ENCODE measurements around the gene MRPL58. TPM values are rescaled to one million over a fixed set of nuclear protein-coding genes. Genes with fewer than 3 reads are reported as not detected.

Gene MRPL58
- total RNA-seq, 2 experiments from 2014 or later = 75.3 to 84.2 TPM

DNA sequence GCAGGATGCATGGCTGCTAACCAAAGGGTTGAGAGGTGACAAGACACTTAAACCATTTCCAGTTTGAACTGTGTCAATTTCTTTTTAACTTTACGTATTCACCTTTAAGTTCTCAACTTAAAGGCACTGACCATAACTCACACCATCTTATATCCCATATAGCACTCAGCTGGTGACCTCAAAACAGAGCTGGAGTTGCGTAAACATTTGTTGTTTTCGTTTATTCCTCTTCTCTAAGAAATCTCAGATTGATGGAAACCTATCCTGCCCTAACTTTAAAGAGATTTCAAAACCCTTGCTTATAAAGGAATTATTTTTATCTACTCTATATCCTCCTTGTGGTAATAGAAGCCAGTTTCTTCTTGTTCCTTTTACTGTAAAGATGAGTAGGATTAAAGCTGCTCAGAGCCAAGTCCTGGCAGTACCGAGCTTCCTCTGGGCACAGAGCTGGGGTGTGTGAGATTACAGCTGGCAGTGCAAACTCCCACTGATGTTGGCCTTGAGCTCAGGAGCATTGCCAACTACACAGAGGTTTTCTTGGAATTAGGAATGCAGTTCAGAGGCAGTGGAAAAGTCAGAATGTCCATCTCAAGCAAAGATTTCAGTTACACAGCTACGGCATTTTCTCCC is 35.9 kb downstream of the MRPL58 start:
- no peak for DNase-seq (ENCODE audit: low spot score)
- H3K79me2 ChIP-seq (ENCODE audit: insufficient read depth, low read depth, low read length) = peaks cover 23% of the 10 kb centered on the region
- TSS peak; percentile 68 for BruUV-seq (replicated peaks)
- no peaks in the 10 kb centered on the region for H3K9me2 ChIP-seq (ENCODE audit: insufficient read depth, low read length)
- peaks cover 38% of the 10 kb centered on the region for H3K36me3 ChIP-seq (ENCODE audit: insufficient read depth, low read length)
- no peak for TF ChIP-seq EZH2phosphoT487 (IDR thresholded peaks at IDR 0.05; ENCODE audit: borderline replicate concordance, low read depth, low read length)
- TF ChIP-seq, protein P1, sequence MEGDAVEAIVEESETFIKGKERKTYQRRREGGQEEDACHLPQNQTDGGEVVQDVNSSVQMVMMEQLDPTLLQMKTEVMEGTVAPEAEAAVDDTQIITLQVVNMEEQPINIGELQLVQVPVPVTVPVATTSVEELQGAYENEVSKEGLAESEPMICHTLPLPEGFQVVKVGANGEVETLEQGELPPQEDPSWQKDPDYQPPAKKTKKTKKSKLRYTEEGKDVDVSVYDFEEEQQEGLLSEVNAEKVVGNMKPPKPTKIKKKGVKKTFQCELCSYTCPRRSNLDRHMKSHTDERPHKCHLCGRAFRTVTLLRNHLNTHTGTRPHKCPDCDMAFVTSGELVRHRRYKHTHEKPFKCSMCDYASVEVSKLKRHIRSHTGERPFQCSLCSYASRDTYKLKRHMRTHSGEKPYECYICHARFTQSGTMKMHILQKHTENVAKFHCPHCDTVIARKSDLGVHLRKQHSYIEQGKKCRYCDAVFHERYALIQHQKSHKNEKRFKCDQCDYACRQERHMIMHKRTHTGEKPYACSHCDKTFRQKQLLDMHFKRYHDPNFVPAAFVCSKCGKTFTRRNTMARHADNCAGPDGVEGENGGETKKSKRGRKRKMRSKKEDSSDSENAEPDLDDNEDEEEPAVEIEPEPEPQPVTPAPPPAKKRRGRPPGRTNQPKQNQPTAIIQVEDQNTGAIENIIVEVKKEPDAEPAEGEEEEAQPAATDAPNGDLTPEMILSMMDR (conservative IDR thresholded peaks at IDR 0.05; ENCODE audit: low read length) = no peak
- peaks cover 4% of the 10 kb centered on the region; the same call in 1 of the 2 replicates for H4K20me1 ChIP-seq (ENCODE audit: insufficient read depth, low read length)
- peak overlapping the region; percentile 99 for H3K4me2 ChIP-seq (ENCODE audit: low read length)
- intact Hi-C loops (cut with micrococcal nuclease; ENCODE audit: unreplicated experiment) = loop anchor here (10.0 kb wide), 1 partner anchor 366 kb away; no protein-coding TSS in a partner anchor
- H2AFZ ChIP-seq (ENCODE audit: low read length) = no peak overlapping the region
- no peaks in the 10 kb centered on the region for H3K9me3 ChIP-seq (ENCODE audit: low read length)
- H3K4me1 ChIP-seq (ENCODE audit: insufficient read depth, low read length, poor library complexity, severe bottlenecking) = peaks cover 14% of the 10 kb centered on the region
- POLR2A ChIA-PET = interaction anchor here (0.8 to 3.6 kb wide), 7 partner anchors 9 to 88 kb away, joined by 3 to 27 read pairs (median 3); partner anchors contain the start of gene MRPL58
- peak overlapping the region; percentile 75 for H3K4me3 ChIP-seq (ENCODE audit: low read depth, low read length, poor library complexity, severe bottlenecking)
- CTCF ChIA-PET (ENCODE audit: unreplicated experiment) = interaction anchor here (0.5 to 1.4 kb wide), 6 partner anchors 13 to 1451 kb away, joined by 3 to 5 read pairs (median 4); no protein-coding TSS in a partner anchor
- no peak overlapping the region for H3K27ac ChIP-seq (ENCODE audit: low read depth, low read length, poor library complexity, severe bottlenecking)

DNA sequence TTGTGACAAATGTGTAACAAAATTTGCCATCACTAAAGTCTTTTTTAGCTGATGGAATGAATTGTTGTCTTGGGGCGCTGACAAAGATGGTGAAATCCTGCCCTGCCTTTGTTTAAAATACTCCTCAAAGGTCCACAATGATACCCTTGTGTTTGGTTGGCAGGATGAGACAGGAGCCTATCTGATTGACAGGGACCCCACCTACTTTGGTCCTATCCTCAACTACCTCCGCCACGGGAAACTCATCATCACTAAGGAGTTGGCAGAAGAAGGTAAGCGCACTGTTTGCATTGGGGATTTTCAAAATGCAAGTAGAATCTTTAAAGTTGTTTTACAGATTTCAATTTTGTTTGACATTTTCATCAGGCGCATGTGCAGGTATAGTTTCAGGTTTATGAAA is 36.6 kb downstream of the MRPL58 start:
- Histone ChIP-seq H4K20me1 (ENCODE audit: insufficient read depth, low read length) (peaks cover 4% of the 10 kb centered on the region; the same call in 1 of the 2 replicates), H3K4me3 (ENCODE audit: low read depth, low read length, poor library complexity, severe bottlenecking) (no peak overlapping the region), H3K9me3 (ENCODE audit: low read length) (no peaks in the 10 kb centered on the region), H3K4me2 (ENCODE audit: low read length) (peak overlapping the region; percentile 99), H3K79me2 (ENCODE audit: insufficient read depth, low read depth, low read length) (peaks cover 23% of the 10 kb centered on the region), H3K27ac (ENCODE audit: low read depth, low read length, poor library complexity, severe bottlenecking) (no peak overlapping the region), H3K4me1 (ENCODE audit: insufficient read depth, low read length, poor library complexity, severe bottlenecking) (peaks cover 14% of the 10 kb centered on the region), H3K9me2 (ENCODE audit: insufficient read depth, low read length) (no peaks in the 10 kb centered on the region), H3K36me3 (ENCODE audit: insufficient read depth, low read length) (peaks cover 45% of the 10 kb centered on the region), H2AFZ (ENCODE audit: low read length) (no peak overlapping the region)
- no peak for DNase-seq (ENCODE audit: low spot score)
- TF ChIP-seq, protein P1 (conservative IDR thresholded peaks at IDR 0.05; ENCODE audit: low read length) = no peak
- no peak for TF ChIP-seq EZH2phosphoT487 (IDR thresholded peaks at IDR 0.05; ENCODE audit: borderline replicate concordance, low read depth, low read length)
- intact Hi-C loops (cut with micrococcal nuclease; ENCODE audit: unreplicated experiment) = loop anchor here (10.0 kb wide), 1 partner anchor 366 kb away; no protein-coding TSS in a partner anchor
- no TSS peak for BruUV-seq (replicated peaks)
- ChIA-PET POLR2A (interaction anchor here (0.6 to 3.6 kb wide), 7 partner anchors 9 to 52 kb away, joined by 3 to 27 read pairs (median 4); partner anchors contain the start of gene MRPL58), CTCF (ENCODE audit: unreplicated experiment) (interaction anchor here (1.0 to 1.1 kb wide), 3 partner anchors 12 to 88 kb away, joined by 3 to 5 read pairs (median 3); no protein-coding TSS in a partner anchor)

All from OCI-LY7 (cell line).